Measurements from ENCODE around the gene CTTN. TPM values are rescaled to one million over a fixed set of nuclear protein-coding genes. Genes with fewer than 3 reads are reported as not detected.

Gene CTTN
- total and polyA plus RNA-seq, 9 of the 15 experiments (the other 6 are each of a cell fraction or from before 2014, with no cell fraction given), result 9.9 to 158 (median 99.7) TPM

DNA sequence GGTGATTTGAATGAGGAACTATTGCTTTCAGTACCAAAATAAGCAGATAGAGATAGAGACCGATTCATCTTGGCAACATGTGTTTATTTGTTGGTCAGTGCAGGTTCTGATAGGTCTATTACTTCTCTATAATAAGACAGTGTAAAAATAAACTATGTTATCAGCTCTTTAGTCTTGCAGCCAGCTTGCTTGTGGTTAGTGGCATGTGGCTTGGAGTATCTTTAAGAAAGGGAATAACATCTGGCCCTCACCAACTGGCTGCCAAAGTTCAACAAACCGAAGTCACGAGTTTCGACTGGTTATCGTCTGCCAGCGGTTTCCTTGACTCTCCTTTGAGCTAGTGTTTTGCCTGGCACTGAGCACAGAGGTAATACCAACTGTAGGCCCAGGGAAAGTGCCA is 71.8 kb downstream of the CTTN start (continued):
- TF ChIP-seq PHB (CRISPR knock-in tag; IDR thresholded peaks at IDR 0.05), result no peak
- peak; percentile 95 for TF ChIP-seq MEF2D (tag; conservative IDR thresholded peaks at IDR 0.05; ENCODE audit: low read depth)
- no peak for TF ChIP-seq KAT8 (IDR thresholded peaks at IDR 0.05; ENCODE audit: low read depth)
- TF ChIP-seq ZFP1 (CRISPR knock-in tag; IDR thresholded peaks at IDR 0.05), result no peak
- no peak for TF ChIP-seq MCM3 (IDR thresholded peaks at IDR 0.05)
- no peak for TF ChIP-seq TSC22D4 (tag; IDR thresholded peaks at IDR 0.05)
- peak; percentile 91 for TF ChIP-seq TEAD4 (IDR thresholded peaks at IDR 0.05; ENCODE audit: low read length)
- TF ChIP-seq TEAD4 (CRISPR knock-in tag; IDR thresholded peaks at IDR 0.05; ENCODE audit: borderline replicate concordance), result no peak
- TF ChIP-seq, protein P1, sequence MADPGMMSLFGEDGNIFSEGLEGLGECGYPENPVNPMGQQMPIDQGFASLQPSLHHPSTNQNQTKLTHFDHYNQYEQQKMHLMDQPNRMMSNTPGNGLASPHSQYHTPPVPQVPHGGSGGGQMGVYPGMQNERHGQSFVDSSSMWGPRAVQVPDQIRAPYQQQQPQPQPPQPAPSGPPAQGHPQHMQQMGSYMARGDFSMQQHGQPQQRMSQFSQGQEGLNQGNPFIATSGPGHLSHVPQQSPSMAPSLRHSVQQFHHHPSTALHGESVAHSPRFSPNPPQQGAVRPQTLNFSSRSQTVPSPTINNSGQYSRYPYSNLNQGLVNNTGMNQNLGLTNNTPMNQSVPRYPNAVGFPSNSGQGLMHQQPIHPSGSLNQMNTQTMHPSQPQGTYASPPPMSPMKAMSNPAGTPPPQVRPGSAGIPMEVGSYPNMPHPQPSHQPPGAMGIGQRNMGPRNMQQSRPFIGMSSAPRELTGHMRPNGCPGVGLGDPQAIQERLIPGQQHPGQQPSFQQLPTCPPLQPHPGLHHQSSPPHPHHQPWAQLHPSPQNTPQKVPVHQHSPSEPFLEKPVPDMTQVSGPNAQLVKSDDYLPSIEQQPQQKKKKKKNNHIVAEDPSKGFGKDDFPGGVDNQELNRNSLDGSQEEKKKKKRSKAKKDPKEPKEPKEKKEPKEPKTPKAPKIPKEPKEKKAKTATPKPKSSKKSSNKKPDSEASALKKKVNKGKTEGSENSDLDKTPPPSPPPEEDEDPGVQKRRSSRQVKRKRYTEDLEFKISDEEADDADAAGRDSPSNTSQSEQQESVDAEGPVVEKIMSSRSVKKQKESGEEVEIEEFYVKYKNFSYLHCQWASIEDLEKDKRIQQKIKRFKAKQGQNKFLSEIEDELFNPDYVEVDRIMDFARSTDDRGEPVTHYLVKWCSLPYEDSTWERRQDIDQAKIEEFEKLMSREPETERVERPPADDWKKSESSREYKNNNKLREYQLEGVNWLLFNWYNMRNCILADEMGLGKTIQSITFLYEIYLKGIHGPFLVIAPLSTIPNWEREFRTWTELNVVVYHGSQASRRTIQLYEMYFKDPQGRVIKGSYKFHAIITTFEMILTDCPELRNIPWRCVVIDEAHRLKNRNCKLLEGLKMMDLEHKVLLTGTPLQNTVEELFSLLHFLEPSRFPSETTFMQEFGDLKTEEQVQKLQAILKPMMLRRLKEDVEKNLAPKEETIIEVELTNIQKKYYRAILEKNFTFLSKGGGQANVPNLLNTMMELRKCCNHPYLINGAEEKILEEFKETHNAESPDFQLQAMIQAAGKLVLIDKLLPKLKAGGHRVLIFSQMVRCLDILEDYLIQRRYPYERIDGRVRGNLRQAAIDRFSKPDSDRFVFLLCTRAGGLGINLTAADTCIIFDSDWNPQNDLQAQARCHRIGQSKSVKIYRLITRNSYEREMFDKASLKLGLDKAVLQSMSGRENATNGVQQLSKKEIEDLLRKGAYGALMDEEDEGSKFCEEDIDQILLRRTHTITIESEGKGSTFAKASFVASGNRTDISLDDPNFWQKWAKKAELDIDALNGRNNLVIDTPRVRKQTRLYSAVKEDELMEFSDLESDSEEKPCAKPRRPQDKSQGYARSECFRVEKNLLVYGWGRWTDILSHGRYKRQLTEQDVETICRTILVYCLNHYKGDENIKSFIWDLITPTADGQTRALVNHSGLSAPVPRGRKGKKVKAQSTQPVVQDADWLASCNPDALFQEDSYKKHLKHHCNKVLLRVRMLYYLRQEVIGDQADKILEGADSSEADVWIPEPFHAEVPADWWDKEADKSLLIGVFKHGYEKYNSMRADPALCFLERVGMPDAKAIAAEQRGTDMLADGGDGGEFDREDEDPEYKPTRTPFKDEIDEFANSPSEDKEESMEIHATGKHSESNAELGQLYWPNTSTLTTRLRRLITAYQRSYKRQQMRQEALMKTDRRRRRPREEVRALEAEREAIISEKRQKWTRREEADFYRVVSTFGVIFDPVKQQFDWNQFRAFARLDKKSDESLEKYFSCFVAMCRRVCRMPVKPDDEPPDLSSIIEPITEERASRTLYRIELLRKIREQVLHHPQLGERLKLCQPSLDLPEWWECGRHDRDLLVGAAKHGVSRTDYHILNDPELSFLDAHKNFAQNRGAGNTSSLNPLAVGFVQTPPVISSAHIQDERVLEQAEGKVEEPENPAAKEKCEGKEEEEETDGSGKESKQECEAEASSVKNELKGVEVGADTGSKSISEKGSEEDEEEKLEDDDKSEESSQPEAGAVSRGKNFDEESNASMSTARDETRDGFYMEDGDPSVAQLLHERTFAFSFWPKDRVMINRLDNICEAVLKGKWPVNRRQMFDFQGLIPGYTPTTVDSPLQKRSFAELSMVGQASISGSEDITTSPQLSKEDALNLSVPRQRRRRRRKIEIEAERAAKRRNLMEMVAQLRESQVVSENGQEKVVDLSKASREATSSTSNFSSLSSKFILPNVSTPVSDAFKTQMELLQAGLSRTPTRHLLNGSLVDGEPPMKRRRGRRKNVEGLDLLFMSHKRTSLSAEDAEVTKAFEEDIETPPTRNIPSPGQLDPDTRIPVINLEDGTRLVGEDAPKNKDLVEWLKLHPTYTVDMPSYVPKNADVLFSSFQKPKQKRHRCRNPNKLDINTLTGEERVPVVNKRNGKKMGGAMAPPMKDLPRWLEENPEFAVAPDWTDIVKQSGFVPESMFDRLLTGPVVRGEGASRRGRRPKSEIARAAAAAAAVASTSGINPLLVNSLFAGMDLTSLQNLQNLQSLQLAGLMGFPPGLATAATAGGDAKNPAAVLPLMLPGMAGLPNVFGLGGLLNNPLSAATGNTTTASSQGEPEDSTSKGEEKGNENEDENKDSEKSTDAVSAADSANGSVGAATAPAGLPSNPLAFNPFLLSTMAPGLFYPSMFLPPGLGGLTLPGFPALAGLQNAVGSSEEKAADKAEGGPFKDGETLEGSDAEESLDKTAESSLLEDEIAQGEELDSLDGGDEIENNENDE (IDR thresholded peaks at IDR 0.05; ENCODE audit: low read depth, low read length), result no peak
- TF ChIP-seq RBBP5 (IDR thresholded peaks at IDR 0.05; ENCODE audit: borderline replicate concordance, insufficient read depth, low read length, poor library complexity, severe bottlenecking), result no peak
- TF ChIP-seq GATAD2B (IDR thresholded peaks at IDR 0.05; ENCODE audit: borderline replicate concordance), result no peak
- TF ChIP-seq MXI1 (IDR thresholded peaks at IDR 0.05; ENCODE audit: low read depth, low read length), result no peak
- no peak for TF ChIP-seq SRSF3 (IDR thresholded peaks at IDR 0.05; ENCODE audit: insufficient read depth, low read length)
- TF ChIP-seq, protein P2, sequence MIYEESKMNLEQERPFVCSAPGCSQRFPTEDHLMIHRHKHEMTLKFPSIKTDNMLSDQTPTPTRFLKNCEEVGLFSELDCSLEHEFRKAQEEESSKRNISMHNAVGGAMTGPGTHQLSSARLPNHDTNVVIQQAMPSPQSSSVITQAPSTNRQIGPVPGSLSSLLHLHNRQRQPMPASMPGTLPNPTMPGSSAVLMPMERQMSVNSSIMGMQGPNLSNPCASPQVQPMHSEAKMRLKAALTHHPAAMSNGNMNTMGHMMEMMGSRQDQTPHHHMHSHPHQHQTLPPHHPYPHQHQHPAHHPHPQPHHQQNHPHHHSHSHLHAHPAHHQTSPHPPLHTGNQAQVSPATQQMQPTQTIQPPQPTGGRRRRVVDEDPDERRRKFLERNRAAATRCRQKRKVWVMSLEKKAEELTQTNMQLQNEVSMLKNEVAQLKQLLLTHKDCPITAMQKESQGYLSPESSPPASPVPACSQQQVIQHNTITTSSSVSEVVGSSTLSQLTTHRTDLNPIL (CRISPR knock-in tag; IDR thresholded peaks at IDR 0.05), result no peak
- no peak for TF ChIP-seq DIDO1 (tag; IDR thresholded peaks at IDR 0.05; ENCODE audit: low read depth)
- no peak for TF ChIP-seq POLR2G (IDR thresholded peaks at IDR 0.05; ENCODE audit: low read depth, low read length)
- TF ChIP-seq, protein P3, sequence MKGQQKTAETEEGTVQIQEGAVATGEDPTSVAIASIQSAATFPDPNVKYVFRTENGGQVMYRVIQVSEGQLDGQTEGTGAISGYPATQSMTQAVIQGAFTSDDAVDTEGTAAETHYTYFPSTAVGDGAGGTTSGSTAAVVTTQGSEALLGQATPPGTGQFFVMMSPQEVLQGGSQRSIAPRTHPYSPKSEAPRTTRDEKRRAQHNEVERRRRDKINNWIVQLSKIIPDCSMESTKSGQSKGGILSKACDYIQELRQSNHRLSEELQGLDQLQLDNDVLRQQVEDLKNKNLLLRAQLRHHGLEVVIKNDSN (CRISPR knock-in tag; IDR thresholded peaks at IDR 0.05), result peak; percentile 12; the same call in 1 of the 2 replicates

Data from K562 (cell line).